ENCODE results near the gene VTCN1. TPM values are rescaled to one million over a fixed set of nuclear protein-coding genes. Genes with fewer than 3 reads are reported as not detected.

The VTCN1 gene
- total and polyA plus RNA-seq, 2 donors (not counting 3 experiments of a cell fraction or from before 2014, with no cell fraction given), result not detected

GRCh38 chr1:117171900-117172511, 38.7 kb downstream of the VTCN1 start:
- intact Hi-C loops (cut with micrococcal nuclease) (no loop called here), dilution Hi-C loops (cut with MboI; ENCODE audit: extremely low pct_ligation_motif_present, low sequenced_read_pairs) (no loop called here)
- CTCF ChIA-PET, result no interaction called here
- no peak overlapping the region for H3K4me3 ChIP-seq (replicated peaks in 1 of 3; ENCODE audit: insufficient read depth in 1 of 3, low read depth in 1 of 3, low read length in 3 of 3)
- FAIRE-seq (no peak), DNase-seq (ENCODE audit: low read depth, low spot score) (no peak)
- TF ChIP-seq MYC (IDR thresholded peaks at IDR 0.05; ENCODE audit: low read depth, low read length) (no peak), EZH2 (IDR thresholded peaks at IDR 0.05; ENCODE audit: borderline replicate concordance, low read depth, low read length, severe bottlenecking) (no peak), JUN (IDR thresholded peaks at IDR 0.05; ENCODE audit: borderline replicate concordance, insufficient read depth, insufficient read length, low read depth) (no peak), MAX (IDR thresholded peaks at IDR 0.05; ENCODE audit: insufficient read depth, insufficient read length) (no peak), POLR2AphosphoS5 (IDR thresholded peaks at IDR 0.05; ENCODE audit: insufficient read depth, low read depth, low read length) (no peak), GATA2 (IDR thresholded peaks at IDR 0.05; ENCODE audit: insufficient read depth, insufficient read length, low read depth, low read length) (no peak)
- H3K4me1 ChIP-seq (ENCODE audit: control insufficient read depth, extremely low read depth, insufficient read depth, low read length), result no peaks in the 10 kb centered on the region
- POLR2A ChIA-PET, result no interaction called here
- no peaks in the 10 kb centered on the region for H3K79me2 ChIP-seq (ENCODE audit: control insufficient read depth, insufficient read depth, low read length)
- no peak overlapping the region for H3K4me2 ChIP-seq (ENCODE audit: insufficient read depth, low read length)
- no peak overlapping the region for H3K9ac ChIP-seq (replicated peaks; ENCODE audit: extremely low read depth, insufficient read depth, low read length)
- H3K36me3 ChIP-seq (ENCODE audit: control insufficient read depth in 2 of 2, extremely low read depth in 1 of 2, insufficient read depth in 2 of 2, low read length in 2 of 2), result no peaks in the 10 kb centered on the region
- no peak overlapping the region for H2AFZ ChIP-seq (ENCODE audit: low read depth, low read length)
- H4K20me1 ChIP-seq (replicated peaks; ENCODE audit: control insufficient read depth, extremely low read depth, insufficient read depth, low read length), result no peaks in the 10 kb centered on the region
- H3K9me1 ChIP-seq (replicated peaks; ENCODE audit: control insufficient read depth, extremely low read depth, insufficient read depth, low read length), result no peaks in the 10 kb centered on the region
- H3K9me3 ChIP-seq (replicated peaks; ENCODE audit: control insufficient read depth, insufficient read depth, low read length), result no peaks in the 10 kb centered on the region
- BruUV-seq (replicated peaks), result no TSS peak
- H3K27ac ChIP-seq (ENCODE audit: insufficient read depth, low read depth, low read length), result no peak overlapping the region
- no peaks in the 10 kb centered on the region for H3K27me3 ChIP-seq (ENCODE audit: control insufficient read depth in 2 of 2, insufficient read depth in 2 of 2, low read length in 2 of 2)

- Histone ChIP-seq H3K4me3 (replicated peaks in 1 of 3; ENCODE audit: insufficient read depth in 1 of 3, low read depth in 1 of 3, low read length in 3 of 3) (no peak overlapping the region), H2AFZ (ENCODE audit: low read depth, low read length) (no peak overlapping the region), H3K9me1 (replicated peaks; ENCODE audit: control insufficient read depth, extremely low read depth, insufficient read depth, low read length) (no peaks in the 10 kb centered on the region), H3K4me2 (ENCODE audit: insufficient read depth, low read length) (no peak overlapping the region), H3K27me3 (ENCODE audit: control insufficient read depth in 2 of 2, insufficient read depth in 2 of 2, low read length in 2 of 2) (no peaks in the 10 kb centered on the region), H3K9me3 (replicated peaks; ENCODE audit: control insufficient read depth, insufficient read depth, low read length) (no peaks in the 10 kb centered on the region), H3K27ac (ENCODE audit: insufficient read depth, low read depth, low read length) (no peak overlapping the region), H3K4me1 (ENCODE audit: control insufficient read depth, extremely low read depth, insufficient read depth, low read length) (no peaks in the 10 kb centered on the region), H3K9ac (replicated peaks; ENCODE audit: extremely low read depth, insufficient read depth, low read length) (no peak overlapping the region), H3K79me2 (ENCODE audit: control insufficient read depth, insufficient read depth, low read length) (no peaks in the 10 kb centered on the region), H3K36me3 (ENCODE audit: control insufficient read depth in 2 of 2, extremely low read depth in 1 of 2, insufficient read depth in 2 of 2, low read length in 2 of 2) (no peaks in the 10 kb centered on the region), H4K20me1 (replicated peaks; ENCODE audit: control insufficient read depth, extremely low read depth, insufficient read depth, low read length) (no peaks in the 10 kb centered on the region)
- POLR2A ChIA-PET, result no interaction called here
- TF ChIP-seq POLR2AphosphoS5 (IDR thresholded peaks at IDR 0.05; ENCODE audit: insufficient read depth, low read depth, low read length) (no peak), POLR2A (IDR thresholded peaks at IDR 0.05; ENCODE audit: low read depth, low read length) (no peak), MYC (IDR thresholded peaks at IDR 0.05; ENCODE audit: low read depth, low read length) (no peak), GATA2 (IDR thresholded peaks at IDR 0.05; ENCODE audit: insufficient read depth, insufficient read length, low read depth, low read length) (no peak), MAX (IDR thresholded peaks at IDR 0.05; ENCODE audit: insufficient read depth, insufficient read length) (no peak), EZH2 (IDR thresholded peaks at IDR 0.05; ENCODE audit: borderline replicate concordance, low read depth, low read length, severe bottlenecking) (no peak), FOS (IDR thresholded peaks at IDR 0.05; ENCODE audit: borderline replicate concordance, insufficient read depth, low read length) (no peak), JUN (IDR thresholded peaks at IDR 0.05; ENCODE audit: borderline replicate concordance, insufficient read depth, insufficient read length, low read depth) (no peak)
- TF ChIP-seq, protein P1, sequence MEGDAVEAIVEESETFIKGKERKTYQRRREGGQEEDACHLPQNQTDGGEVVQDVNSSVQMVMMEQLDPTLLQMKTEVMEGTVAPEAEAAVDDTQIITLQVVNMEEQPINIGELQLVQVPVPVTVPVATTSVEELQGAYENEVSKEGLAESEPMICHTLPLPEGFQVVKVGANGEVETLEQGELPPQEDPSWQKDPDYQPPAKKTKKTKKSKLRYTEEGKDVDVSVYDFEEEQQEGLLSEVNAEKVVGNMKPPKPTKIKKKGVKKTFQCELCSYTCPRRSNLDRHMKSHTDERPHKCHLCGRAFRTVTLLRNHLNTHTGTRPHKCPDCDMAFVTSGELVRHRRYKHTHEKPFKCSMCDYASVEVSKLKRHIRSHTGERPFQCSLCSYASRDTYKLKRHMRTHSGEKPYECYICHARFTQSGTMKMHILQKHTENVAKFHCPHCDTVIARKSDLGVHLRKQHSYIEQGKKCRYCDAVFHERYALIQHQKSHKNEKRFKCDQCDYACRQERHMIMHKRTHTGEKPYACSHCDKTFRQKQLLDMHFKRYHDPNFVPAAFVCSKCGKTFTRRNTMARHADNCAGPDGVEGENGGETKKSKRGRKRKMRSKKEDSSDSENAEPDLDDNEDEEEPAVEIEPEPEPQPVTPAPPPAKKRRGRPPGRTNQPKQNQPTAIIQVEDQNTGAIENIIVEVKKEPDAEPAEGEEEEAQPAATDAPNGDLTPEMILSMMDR (IDR thresholded peaks at IDR 0.05; ENCODE audit: extremely low read depth in 1 of 2, insufficient read depth in 1 of 2, low read depth in 1 of 2, low read length in 2 of 2), result no peak
- FAIRE-seq (no peak), DNase-seq (ENCODE audit: low read depth, low spot score) (no peak)
- intact Hi-C loops (cut with micrococcal nuclease) (no loop called here), dilution Hi-C loops (cut with MboI; ENCODE audit: extremely low pct_ligation_motif_present, low sequenced_read_pairs) (no loop called here)
- CTCF ChIA-PET, result no interaction called here
- no TSS peak for BruUV-seq (replicated peaks)
Measured at GRCh38 chr1:117169871-117170596, 40.7 kb downstream of the VTCN1 start.
